ENCODE data around the gene FUS. TPM values are rescaled to one million over a fixed set of nuclear protein-coding genes. Genes with fewer than 3 reads are reported as not detected.
A peak's percentile ranks its signal among the peaks of the same experiment; 100 is the strongest.

The FUS gene
- total and polyA plus RNA-seq, 2 of the 13 experiments (the other 11 are each of a cell fraction or from before 2014, with no cell fraction given), result 68.1 to 168 TPM

DNA sequence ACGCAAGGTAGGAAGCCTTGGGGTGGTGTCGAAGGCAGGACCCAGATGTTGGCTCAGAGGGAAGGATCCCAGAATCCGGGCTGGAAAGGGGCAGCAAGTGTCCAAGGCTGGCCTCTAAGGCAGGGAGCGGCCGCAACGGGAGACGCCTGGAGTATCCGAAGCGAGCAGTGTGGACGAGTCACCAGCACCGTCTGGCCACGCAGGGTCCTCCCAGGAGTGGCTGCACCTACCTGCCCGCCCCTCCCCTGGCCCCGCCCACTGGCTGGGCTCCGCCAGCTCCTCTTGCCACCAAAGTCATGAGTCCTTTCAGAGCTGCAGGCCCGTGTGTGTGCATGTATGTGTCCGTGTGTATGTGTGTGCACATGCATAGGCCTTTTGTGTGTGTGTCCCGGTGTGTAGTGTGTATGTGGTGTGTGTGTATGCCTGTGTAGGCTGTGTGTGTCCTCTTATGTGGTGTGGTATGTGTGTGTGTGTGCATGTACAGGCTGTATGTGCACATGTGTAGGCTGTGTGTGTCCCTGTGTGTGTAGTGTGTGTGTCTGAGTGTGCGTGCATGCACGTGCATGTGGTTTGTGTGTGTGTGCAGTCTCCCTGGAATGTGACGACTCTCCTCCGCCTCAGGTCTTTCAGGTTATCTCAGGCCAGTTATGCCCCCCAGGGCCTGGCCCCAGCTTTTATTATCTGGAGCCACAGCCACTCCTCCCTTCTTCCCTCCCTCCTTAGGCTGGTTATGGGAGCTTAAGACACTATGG is 44.2 kb upstream of the FUS start, which contains the start of gene PRSS8:
Gene PRSS8 (minus strand): TSS at position 193 of the 752 bp plus-strand sequence. CDS start 229 bp downstream, outside the sequence.
- Histone ChIP-seq H2AFZ (ENCODE audit: low read length) (no peak within 1 kb of the TSS), H3K9ac (ENCODE audit: insufficient read depth, low read depth, low read length) (peak within 1 kb of the TSS; percentile 25), H3K4me2 (ENCODE audit: low read depth, low read length) (peak within 1 kb of the TSS; percentile 77), H3K36me3 (replicated peaks in 1 of 2; ENCODE audit: control insufficient read depth in 1 of 2, insufficient read depth in 2 of 2, low read length in 2 of 2) (peaks cover under 1 to 2% of the 10 kb centered on the region in 2 experiments; a peak in 3 of 5 replicates), H3K79me2 (ENCODE audit: insufficient read depth, low read length) (no peaks in the 10 kb centered on the region), H3K4me1 (ENCODE audit: insufficient read depth, low read length) (peaks cover 56% of the 10 kb centered on the region), H3K27me3 (ENCODE audit: control insufficient read depth in 1 of 2, insufficient read depth in 2 of 2, low read length in 2 of 2) (peaks cover 2 to 3% of the 10 kb centered on the region in 2 experiments; a peak in 2 of 5 replicates), H3K9me3 (ENCODE audit: low read length) (no peaks in the 10 kb centered on the region), H4K20me1 (ENCODE audit: insufficient read depth, low read length) (no peaks in the 10 kb centered on the region), H3K4me3 (replicated peaks in 1 of 3; ENCODE audit: insufficient read depth in 1 of 3, low read depth in 2 of 3, low read length in 3 of 3) (peak within 1 kb of the TSS; percentile 35 to 69 (median 40)), H3K27ac (ENCODE audit: extremely low read length, insufficient read depth, low read length) (no peak within 1 kb of the TSS)
- BruUV-seq (replicated peaks), result no TSS peak
- in situ Hi-C loops (cut with HindIII; ENCODE audit: extremely low pct_ligation_motif_present, low pct_unique_long_range_greater_than_20kb) (no loop called here), intact Hi-C loops (cut with micrococcal nuclease; ENCODE audit: unreplicated experiment) (no loop called here)
- ATAC-seq (peak; percentile 25), DNase-seq (ENCODE audit: low spot score) (no peak), FAIRE-seq (peak; percentile 59)
- ChIA-PET CTCF (ENCODE audit: low intra/inter-chr PET ratio, low total read pairs) (no interaction called here), POLR2A (interaction anchor here (1.0 to 11.4 kb wide), 5 partner anchors 14 to 378 kb away, joined by 3 to 275 read pairs (median 4); partner anchors contain the start of genes KAT8 and ZNF668)
- 11% methylated on average over 13 of the region's 22 CpGs for WGBS (ENCODE audit: low lambda C conversion rate)
- TF ChIP-seq POGZ (CRISPR knock-in tag; IDR thresholded peaks at IDR 0.05) (no peak), ZNF670 (CRISPR knock-in tag; IDR thresholded peaks at IDR 0.05; ENCODE audit: borderline replicate concordance) (0 out of 2 replicates have a peak, but pooled peaks have one; percentile 48), TEAD3 (CRISPR knock-in tag; optimal IDR thresholded peaks at IDR 0.05; ENCODE audit: borderline replicate concordance) (peak; percentile 1), ZSCAN31 (CRISPR knock-in tag; IDR thresholded peaks at IDR 0.05; ENCODE audit: low read depth) (no peak), BHLHE40 (IDR thresholded peaks at IDR 0.05; ENCODE audit: low read length) (peak; percentile 72), ZNF790 (CRISPR knock-in tag; IDR thresholded peaks at IDR 0.05; ENCODE audit: borderline replicate concordance) (no peak), ZNF776 (CRISPR knock-in tag; IDR thresholded peaks at IDR 0.05) (no peak), SMC3 (IDR thresholded peaks at IDR 0.05; ENCODE audit: low read length) (no peak), HMG20A (CRISPR knock-in tag; IDR thresholded peaks at IDR 0.05; ENCODE audit: borderline replicate concordance) (no peak), POLR2A (IDR thresholded peaks at IDR 0.05; ENCODE audit: insufficient read depth in 1 of 2, low read depth in 2 of 2, low read length in 2 of 2) (peak in 1 of 2 experiments; percentile 68; a peak in 2 of 4 replicates), NFYC (CRISPR knock-in tag; IDR thresholded peaks at IDR 0.05) (no peak), ZNF331 (CRISPR knock-in tag; IDR thresholded peaks at IDR 0.05) (peak; percentile 79), STAG1 (CRISPR knock-in tag; IDR thresholded peaks at IDR 0.05) (no peak)
- TF ChIP-seq, protein P1, sequence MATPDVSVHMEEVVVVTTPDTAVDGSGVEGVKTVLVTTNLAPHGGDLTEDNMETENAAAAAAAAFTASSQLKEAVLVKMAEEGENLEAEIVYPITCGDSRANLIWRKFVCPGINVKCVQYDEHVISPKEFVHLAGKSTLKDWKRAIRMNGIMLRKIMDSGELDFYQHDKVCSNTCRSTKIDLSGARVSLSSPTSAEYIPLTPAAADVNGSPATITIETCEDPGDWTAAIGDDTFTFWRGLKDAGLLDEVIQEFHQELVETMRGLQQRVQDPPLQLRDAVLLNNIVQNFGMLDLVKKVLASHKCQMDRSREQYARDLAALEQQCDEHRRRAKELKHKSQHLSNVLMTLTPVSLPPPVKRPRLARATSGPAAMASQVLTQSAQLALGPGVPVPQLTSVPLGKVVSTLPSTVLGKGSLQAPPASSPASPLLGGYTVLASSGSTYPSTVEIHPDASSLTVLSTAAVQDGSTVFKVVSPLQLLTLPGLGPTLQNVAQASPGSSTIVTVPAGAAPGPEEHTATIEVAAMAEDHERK (CRISPR knock-in tag; IDR thresholded peaks at IDR 0.05; ENCODE audit: low read depth), result no peak
- TF ChIP-seq, protein P2, sequence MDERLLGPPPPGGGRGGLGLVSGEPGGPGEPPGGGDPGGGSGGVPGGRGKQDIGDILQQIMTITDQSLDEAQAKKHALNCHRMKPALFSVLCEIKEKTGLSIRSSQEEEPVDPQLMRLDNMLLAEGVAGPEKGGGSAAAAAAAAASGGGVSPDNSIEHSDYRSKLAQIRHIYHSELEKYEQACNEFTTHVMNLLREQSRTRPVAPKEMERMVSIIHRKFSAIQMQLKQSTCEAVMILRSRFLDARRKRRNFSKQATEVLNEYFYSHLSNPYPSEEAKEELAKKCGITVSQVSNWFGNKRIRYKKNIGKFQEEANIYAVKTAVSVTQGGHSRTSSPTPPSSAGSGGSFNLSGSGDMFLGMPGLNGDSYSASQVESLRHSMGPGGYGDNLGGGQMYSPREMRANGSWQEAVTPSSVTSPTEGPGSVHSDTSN (CRISPR knock-in tag; IDR thresholded peaks at IDR 0.05), result no peak
- TF ChIP-seq, protein P3, sequence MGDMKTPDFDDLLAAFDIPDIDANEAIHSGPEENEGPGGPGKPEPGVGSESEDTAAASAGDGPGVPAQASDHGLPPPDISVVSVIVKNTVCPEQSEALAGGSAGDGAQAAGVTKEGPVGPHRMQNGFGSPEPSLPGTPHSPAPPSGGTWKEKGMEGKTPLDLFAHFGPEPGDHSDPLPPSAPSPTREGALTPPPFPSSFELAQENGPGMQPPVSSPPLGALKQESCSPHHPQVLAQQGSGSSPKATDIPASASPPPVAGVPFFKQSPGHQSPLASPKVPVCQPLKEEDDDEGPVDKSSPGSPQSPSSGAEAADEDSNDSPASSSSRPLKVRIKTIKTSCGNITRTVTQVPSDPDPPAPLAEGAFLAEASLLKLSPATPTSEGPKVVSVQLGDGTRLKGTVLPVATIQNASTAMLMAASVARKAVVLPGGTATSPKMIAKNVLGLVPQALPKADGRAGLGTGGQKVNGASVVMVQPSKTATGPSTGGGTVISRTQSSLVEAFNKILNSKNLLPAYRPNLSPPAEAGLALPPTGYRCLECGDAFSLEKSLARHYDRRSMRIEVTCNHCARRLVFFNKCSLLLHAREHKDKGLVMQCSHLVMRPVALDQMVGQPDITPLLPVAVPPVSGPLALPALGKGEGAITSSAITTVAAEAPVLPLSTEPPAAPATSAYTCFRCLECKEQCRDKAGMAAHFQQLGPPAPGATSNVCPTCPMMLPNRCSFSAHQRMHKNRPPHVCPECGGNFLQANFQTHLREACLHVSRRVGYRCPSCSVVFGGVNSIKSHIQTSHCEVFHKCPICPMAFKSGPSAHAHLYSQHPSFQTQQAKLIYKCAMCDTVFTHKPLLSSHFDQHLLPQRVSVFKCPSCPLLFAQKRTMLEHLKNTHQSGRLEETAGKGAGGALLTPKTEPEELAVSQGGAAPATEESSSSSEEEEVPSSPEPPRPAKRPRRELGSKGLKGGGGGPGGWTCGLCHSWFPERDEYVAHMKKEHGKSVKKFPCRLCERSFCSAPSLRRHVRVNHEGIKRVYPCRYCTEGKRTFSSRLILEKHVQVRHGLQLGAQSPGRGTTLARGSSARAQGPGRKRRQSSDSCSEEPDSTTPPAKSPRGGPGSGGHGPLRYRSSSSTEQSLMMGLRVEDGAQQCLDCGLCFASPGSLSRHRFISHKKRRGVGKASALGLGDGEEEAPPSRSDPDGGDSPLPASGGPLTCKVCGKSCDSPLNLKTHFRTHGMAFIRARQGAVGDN (CRISPR knock-in tag; IDR thresholded peaks at IDR 0.05), result peak; percentile 65
- TF ChIP-seq, protein P4, sequence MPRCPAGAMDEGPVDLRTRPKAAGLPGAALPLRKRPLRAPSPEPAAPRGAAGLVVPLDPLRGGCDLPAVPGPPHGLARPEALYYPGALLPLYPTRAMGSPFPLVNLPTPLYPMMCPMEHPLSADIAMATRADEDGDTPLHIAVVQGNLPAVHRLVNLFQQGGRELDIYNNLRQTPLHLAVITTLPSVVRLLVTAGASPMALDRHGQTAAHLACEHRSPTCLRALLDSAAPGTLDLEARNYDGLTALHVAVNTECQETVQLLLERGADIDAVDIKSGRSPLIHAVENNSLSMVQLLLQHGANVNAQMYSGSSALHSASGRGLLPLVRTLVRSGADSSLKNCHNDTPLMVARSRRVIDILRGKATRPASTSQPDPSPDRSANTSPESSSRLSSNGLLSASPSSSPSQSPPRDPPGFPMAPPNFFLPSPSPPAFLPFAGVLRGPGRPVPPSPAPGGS (CRISPR knock-in tag; IDR thresholded peaks at IDR 0.05), result no peak

All from HepG2 (cell line).